Measurements from ENCODE around the gene TMEM121B.

The TMEM121B gene

DNA sequence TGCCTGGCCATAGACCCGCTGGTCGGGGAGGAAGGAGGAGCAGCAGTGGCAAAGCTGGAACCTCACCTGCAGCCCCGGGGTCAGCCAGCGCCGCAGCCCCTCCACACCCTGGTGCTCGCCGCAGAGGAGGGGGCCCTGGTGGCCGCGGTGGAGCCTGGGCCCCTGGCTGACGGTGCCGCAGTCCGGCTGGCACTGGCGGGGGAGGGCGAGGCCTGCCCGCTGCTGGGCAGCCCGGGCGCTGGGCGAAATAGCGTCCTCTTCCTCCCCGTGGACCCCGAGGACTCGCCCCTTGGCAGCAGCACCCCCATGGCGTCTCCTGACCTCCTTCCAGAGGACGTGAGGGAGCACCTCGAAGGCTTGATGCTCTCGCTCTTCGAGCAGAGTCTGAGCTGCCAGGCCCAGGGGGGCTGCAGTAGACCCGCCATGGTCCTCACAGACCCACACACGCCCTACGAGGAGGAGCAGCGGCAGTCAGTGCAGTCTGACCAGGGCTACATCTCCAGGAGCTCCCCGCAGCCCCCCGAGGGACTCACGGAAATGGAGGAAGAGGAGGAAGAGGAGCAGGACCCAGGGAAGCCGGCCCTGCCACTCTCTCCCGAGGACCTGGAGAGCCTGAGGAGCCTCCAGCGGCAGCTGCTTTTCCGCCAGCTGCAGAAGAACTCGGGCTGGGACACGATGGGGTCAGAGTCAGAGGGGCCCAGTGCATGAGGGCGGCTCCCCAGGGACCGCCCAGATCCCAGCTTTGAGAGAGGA, 11.9 kb downstream of the TMEM121B start:
- FAIRE-seq, result no peak

DNA sequence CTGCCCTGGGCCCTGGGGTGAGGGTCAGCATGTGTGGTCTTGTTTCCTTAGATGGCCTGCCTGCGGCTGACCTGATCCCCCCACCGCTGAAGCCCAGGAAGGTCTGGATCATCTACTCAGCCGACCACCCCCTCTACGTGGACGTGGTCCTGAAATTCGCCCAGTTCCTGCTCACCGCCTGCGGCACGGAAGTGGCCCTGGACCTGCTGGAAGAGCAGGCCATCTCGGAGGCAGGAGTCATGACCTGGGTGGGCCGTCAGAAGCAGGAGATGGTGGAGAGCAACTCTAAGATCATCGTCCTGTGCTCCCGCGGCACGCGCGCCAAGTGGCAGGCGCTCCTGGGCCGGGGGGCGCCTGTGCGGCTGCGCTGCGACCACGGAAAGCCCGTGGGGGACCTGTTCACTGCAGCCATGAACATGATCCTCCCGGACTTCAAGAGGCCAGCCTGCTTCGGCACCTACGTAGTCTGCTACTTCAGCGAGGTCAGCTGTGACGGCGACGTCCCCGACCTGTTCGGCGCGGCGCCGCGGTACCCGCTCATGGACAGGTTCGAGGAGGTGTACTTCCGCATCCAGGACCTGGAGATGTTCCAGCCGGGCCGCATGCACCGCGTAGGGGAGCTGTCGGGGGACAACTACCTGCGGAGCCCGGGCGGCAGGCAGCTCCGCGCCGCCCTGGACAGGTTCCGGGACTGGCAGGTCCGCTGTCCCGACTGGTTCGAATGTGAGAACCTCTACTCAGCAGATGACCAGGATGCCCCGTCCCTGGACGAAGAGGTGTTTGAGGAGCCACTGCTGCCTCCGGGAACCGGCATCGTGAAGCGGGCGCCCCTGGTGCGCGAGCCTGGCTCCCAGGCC, 12.7 kb downstream of the TMEM121B start:
- no peak for FAIRE-seq

DNA sequence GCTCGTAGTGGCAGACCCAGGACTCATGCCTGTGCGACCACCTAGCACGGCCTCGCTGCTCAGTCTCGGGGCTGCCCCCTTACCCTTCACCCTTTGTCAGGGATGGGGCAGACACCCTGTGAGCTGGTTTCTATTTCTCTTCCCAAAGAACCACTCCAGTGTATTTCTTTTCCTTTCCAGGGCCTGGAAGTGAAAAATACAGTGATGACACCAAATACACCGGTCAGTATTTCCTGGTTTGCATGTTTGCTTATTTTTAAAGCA, 13.7 kb downstream of the TMEM121B start:
- no peak for FAIRE-seq

DNA sequence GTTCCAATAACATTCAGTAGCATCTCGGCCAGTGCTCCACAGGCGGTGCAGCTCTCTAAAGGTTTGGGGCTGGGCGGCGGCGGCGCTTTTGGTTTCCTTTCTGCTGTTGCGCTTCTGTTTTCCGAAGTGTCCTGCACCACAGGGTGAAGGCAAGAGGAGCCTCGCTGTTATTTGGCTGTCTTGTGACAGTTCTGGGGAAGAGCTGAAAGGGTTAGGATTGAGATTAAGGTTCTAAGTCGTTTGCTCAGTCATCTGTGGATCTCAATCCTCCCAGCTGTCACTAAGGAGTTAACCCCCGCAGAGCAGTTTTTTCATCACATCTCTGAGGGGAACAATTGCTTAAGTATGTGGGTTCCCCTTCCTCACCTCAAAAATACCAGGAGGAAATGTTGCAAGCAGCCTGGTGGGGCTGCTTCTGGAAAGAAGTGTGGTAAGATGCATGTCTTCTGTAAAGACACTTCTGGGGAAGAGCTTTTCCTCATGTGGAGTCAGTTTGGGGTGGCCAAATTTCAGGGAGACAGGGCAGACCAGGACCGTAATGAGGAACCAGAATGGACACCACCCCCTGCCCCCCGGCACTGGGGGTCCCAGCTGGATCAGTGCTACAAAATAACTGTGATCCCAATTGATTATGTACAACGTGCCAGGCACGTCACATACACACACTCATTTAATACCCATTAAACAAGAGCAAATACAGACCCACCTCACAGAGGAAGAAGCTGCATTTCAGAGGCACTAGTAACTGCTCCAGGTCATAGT, 14.2 kb downstream of the TMEM121B start:
- no peak for FAIRE-seq

DNA sequence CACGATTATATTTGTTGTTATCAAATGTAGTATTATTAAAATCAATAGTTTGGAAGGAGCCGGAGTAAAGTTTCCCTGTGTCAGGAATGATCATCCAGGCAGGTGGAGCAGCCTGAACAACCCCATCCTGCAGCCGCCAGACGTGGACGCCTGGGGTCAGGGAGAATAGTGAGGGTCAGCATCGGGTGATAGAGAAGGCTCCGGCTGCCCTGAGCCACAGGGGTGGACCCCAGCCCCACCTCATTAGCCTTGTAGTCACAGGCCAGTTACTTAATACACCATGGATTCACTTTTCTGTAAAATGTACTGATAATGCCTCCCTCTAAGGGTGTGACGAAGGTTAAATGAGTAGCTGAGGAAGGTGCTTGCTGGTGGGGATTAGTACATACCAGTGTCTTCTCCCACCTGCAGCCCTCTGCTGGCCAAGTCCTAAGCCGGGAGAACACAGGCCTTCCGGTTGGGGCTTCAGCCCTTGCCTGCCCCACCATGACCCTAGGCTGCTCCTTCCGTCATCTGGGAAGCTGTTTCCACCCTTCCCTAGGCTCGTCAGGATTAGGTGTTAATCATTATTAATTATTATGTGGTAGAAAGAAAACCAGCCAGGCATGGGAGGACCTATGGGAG, 14.9 kb downstream of the TMEM121B start:
- FAIRE-seq, result no peak

DNA sequence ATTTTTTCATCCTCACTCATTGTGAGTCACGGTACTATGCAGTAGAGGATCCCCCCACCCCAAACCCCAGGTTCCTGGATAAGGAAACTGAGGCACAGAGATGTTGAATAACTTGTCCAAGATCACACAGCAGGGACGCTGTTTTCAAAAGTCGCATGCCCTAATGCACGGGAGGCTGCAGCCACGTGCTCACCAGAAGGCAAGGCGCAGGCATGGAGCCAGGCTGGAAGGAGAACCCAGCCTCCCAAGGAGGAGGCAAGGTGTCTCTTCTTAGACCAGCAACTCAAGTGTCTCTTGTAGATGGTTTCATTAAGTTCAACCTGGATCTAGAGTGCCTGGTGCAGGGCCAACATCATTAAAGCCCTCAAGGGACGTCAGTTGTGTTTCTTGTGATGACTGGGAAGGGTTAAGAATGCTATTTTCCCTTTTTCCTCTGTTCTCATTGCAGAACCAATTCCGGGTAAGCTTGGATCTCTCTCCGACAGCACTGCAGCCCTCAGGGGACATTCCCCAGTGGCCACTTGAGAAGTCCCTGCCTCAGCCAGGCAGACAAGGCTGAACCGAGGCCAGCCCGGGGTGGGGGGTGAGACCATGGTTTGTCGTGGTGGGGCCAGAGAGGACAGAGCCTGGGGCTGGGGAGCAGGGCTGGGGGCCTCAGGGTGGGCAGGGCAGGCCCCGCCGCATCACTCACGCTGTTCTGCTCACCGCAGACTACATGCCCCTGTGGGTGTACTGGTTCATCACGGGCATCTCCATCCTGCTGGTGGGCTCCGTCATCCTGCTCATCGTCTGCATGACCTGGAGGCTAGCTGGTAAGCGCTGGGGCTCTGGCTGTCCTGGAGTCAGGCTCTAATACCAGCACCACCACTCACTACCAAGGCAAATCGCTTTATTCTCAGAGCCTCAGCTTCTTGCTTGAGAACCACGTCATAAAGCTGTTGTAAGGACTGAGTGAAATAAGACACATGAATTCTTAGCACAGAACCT, 15.7 kb downstream of the TMEM121B start:
- no peak for FAIRE-seq

DNA sequence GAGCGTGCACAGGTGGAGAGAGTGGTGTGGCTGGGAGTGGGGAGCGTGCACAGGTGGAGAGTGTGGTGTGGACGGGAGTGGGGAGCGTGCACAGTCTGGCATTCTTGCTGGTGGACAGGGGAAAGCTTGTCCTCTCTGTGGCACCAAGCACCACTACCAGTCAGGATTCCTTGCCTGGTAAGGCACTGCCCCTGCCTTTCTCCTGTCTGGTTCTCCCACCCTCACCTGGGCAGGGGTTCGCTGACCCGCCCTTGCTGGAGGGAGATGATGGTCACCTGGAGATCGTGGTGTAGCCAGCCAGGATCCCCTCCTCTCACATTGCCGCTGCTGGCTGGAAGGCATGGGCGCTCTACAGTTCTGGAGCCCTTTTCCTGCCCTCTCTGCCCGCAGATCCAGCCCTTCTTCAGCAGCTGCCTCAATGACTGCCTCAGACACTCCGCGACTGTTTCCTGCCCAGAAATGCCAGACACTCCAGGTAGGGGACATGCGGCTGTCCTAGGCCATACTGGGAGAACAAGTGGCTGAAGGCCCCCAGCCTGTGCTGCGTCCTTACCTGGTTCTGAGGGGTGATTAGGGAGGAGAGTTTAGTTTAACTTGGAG, 16.7 kb downstream of the TMEM121B start:
- FAIRE-seq, result no peak

DNA sequence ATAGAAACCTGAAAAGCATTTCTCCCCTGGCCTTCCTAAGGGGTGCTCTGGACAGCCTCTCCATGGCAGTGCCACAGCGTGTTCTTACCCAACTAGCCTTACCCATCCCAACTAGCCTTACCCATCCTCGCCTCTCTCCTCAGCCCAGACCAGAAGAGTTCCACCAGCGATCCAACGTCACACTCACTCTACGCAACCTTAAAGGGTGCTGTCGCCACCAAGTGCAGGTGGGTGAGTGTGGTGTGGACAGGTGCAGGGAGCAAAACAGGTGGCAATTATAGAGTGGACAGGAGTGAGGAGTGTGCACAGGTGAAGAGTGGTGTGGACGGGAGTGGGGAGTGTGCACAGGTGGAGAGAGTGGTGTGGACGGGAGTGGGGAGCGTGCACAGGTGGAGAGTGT, 17.8 kb downstream of the TMEM121B start:
- FAIRE-seq, result no peak

DNA sequence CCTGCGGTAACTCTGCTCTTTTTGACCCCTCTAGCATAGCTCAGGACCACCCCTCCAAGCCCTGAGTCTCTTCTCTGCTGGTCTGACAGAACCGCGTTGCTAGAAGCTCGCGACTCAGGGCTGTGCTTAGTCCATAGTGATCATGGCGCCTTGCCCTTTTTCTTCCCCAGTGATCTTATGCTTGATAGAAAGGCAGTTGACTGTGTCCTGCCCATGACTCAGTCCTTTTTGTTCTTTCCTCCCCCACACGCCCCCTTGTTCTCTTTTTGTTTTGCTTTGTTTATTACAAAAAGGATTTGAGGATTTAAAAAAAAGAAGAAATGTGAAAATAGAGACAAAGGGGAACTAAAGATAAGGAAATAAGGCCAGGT, 18.9 kb downstream of the TMEM121B start:
- no peak for FAIRE-seq

DNA sequence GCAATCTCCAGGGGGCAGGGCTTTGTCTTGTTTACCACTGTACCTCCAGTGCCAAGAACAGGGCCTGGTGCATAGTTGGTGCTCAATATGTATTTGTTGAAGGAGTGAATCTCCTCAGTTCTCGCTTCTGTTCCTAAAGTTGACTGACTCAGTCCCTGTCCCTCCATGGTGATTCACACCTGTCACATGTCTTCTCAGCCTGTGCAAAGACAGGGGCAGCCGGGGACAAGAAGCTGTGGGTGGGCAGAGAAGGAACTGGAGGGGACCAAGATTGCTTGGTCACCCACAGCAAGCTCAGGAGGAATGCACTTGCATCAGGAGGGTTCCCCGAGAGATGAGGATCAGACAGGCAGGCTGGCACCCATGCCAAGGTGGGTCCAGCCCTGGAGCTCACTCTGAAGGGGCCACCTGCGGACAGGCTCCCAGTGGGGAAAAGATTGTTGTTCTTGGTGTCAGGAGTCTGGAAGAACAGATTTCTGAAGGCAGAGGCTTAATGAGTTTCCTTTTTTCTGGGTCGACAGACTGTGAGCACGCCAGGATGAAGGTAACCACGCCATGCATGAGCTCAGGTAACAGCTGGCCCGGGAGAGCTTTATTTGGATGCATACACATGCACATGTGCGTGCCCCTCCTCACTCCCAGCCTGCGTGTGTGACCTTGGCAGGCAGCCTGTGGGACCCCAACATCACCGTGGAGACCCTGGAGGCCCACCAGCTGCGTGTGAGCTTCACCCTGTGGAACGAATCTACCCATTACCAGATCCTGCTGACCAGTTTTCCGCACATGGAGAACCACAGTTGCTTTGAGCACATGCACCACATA, 19.5 kb downstream of the TMEM121B start:
- FAIRE-seq, result no peak

DNA sequence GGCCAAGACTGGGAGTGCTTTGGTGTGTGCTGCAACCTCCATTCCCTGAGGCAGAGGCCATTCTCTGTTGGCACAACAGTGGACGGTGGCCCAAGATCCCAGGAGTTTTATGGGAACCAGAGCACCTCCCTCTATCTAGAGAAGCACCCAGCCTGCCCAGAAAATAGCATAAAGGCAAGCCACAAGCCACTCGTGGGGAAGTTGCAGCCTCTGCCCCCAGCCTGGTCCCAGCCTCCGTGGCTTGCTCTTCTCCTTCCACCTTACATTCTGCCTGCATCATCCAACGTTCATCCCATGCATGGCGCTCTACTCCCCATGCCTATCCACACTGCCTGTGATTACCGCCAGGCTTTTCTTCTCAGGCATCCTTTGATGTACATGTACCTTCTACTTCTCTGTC, 20.5 kb downstream of the TMEM121B start:
- FAIRE-seq, result no peak

DNA sequence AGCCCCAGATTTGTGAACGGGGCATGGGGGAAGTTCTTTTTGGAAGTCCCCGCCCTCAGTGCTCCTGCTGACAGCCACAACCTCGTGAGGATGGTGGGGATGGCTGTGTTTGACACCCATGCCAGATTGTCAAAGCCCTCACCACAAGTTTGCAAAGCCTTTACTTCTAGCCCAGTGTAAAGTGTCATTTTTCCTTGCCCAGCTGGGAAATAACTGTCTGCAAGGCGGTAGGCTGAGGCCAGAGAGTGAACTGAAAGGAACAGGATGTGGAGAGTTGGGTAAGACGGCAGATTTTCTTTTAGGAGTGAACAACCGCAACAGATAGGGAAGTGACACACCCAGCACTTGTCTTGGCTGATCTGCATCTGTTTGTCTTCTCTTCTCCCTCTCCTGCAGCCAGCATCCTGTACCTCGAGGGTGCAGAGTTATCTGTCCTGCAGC, 22.8 kb downstream of the TMEM121B start:
- no peak for FAIRE-seq

DNA sequence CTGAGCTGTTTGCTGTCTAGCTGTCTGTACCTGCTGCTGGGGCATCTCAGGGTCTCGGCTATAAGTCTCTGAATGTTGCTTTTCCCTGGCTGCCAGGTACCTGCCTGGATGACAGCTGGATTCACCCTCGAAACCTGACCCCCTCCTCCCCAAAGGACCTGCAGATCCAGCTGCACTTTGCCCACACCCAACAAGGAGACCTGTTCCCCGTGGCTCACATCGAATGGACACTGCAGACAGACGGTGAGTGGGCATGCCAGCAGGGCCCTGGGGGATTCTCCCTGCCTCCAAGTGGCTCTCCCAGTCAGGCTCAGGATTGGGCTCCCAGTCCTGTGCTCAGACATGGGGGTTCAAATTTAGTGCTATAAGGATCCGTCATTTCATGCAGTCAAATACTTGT, 23.5 kb downstream of the TMEM121B start:
- FAIRE-seq, result no peak

DNA sequence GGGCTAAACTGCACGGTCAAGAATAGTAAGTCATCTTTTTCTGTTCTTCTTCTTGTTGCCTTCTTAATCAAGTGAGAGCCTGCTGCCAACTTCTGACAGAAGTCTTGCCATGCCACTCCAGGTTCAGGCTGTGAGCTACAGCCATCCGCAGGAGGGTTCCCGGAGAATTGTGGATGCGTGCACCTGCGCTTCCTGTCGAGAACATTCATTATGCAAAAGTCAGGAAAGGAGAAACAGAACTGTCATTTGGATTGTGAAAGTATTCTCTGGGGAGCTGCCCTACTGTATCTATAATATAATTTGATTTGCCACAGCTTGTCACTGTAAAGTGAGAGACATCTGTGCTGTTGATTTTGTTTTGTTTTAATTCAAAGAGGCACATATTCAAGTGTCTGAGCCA, 24.1 kb downstream of the TMEM121B start:
- FAIRE-seq, result no peak

DNA sequence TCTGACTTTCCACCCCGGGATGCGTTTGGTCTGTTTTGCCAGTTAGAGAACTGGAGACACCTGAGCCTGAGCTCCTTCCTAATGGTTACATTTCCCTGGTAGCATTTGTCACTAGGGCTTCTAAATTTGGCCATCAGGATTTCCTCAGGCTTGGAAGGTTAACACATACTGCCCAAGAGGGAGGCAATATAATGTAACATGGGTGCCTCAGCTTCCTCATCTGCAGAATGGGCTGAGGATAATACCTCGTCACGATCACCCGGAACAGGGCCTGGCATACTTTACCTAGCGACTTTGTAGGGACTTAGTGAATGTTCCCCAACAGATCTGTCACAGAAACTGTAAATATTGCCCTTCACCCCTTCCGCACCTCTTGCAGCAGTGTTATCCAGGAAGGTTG, 25.1 kb downstream of the TMEM121B start:
- FAIRE-seq, result no peak

DNA sequence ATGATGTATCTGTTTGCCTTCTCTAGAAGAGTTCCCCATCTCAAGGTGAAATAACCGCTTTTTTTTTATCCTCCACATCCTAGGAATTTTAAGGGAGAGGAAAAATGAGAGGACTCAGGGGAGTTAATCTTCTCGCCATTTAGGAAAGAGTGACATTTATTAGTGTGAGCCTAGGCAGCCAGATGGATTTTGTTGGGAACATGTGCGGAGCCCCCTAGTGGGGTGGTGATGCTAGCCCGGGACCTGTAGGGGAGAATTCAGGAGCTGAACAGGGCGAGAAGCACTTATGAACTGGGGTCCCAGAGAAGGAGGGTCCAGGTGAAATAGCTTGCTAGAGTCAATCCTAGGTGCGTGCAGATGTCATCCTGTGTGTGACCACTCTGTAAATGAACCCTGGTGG, 25.6 kb downstream of the TMEM121B start:
- FAIRE-seq, result no peak

DNA sequence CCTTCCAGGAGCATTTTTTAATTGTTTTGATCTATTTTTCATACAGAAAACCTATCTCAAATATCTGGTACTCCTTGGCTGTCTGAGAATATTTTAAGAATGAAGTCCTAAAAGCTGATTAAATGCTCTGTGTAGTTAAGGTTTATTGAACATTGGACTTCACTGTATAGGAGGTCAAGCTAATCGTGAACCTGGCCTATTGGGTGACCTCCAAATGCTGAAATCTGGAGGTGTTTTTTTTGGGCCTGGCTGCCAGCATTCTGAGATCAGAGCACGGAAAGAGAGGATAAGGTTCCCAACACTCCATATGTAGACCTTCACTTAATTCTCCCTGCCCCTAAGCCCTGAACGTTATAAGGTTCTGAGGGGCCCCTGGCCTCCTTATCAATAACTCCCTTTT, 28.1 kb downstream of the TMEM121B start:
- no peak for FAIRE-seq

DNA sequence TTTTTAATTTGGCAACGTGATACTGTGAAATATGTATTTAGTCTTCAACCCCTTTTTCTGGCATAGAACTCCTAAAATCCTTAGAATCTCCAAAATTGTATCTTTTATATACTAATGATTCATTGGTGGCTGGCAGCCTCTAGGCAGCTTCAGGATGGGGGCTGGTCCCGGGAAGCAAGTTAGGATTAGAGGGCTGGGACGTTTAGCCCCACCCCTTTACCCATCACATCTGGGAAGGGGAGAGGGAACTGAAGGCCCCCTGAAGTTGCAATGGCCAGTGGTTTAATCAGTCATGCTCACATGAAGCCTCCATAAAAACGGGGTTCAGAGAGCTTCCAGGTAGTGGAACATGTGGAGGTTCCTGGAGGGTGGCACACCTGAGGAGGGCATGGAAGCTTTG, 29.3 kb downstream of the TMEM121B start:
- no peak for FAIRE-seq

DNA sequence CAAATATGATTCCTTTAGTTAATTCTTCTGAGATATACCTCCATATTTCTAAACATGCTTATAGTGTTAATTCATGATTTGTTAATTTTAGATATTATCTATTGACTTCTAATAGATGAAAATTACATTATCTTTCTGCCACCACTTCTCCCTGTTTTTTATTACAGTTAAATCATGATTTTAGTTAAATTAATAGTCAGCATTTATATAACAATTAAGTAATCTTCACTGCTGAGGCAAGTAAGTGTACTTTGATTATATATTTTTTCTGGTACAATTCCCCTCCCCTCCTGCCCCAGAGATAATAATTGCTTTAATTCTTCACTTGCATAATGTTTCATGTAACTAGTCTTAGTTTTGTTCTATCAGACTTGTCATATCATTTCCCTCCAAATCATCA, 30.6 kb downstream of the TMEM121B start:
- peak; percentile 17 for FAIRE-seq

DNA sequence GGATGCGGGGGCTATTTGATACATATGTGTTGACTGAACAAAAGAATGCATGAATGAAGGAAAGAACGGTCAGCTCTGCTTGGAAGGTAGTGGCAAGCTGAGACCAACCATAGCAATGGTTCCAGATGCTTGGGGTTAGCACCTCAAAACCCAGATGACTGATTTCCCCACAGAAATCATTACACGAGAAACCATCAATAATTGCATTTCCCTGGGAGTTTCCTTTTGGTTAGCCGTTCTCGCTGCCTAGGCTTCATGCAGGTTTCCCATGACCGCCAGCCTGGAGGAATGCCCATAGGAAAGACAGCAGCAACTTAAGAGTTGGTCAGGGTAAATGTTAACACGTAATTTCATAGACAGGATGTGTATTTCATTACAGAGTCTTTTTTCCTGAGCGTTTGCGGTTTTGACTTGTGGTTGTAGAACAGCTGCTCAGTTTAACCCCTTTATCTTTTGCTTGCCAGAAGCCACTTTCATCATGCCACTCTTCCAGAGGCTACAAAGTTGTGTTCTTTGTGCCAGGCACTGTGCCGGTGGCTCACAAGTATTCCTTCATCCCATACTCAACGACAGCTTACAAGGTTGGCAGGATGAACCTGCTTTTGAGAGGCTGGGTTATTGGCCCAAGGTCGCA, 33.5 kb downstream of the TMEM121B start:
- no peak for FAIRE-seq

Data from islet of Langerhans (tissue), 1 donor.